ENCODE data around the gene C2orf76. TPM values are rescaled to one million over a fixed set of nuclear protein-coding genes. Genes with fewer than 3 reads are reported as not detected.

C2orf76 gene
- total RNA-seq, 1 experiment from 2014 or later, result 9.7 TPM

- Mint-ChIP-seq H3K4me1 (ENCODE audit: insufficient read depth, unreplicated experiment) (peaks cover 6% of the 10 kb centered on the region), H3K4me3 (ENCODE audit: unreplicated experiment) (no peak overlapping the region), H3K27ac (ENCODE audit: low read depth, unreplicated experiment) (no peak overlapping the region), H3K9me3 (ENCODE audit: unreplicated experiment) (peaks cover 4% of the 10 kb centered on the region), H3K36me3 (ENCODE audit: insufficient read depth, unreplicated experiment) (no peaks in the 10 kb centered on the region), H3K27me3 (ENCODE audit: insufficient read depth, unreplicated experiment) (no peaks in the 10 kb centered on the region)
- intact Hi-C loops (cut with micrococcal nuclease), result no loop called here
- no TSS peak for BruUV-seq (replicated peaks)
- ChIA-PET CTCF (no interaction called here), POLR2A (no interaction called here)
- no peak for DNase-seq (ENCODE audit: unreplicated experiment)
- TF ChIP-seq CTCF (IDR thresholded peaks at IDR 0.05; ENCODE audit: unreplicated experiment), result no peak
Measured at GRCh38 chr2:119315241-119315925, 51.3 kb downstream of the C2orf76 start.

- Mint-ChIP-seq H3K27ac (ENCODE audit: low read depth, unreplicated experiment) (no peak overlapping the region), H3K9me3 (ENCODE audit: unreplicated experiment) (peaks cover 4% of the 10 kb centered on the region), H3K4me3 (ENCODE audit: unreplicated experiment) (no peak overlapping the region), H3K36me3 (ENCODE audit: insufficient read depth, unreplicated experiment) (no peaks in the 10 kb centered on the region), H3K4me1 (ENCODE audit: insufficient read depth, unreplicated experiment) (no peaks in the 10 kb centered on the region), H3K27me3 (ENCODE audit: insufficient read depth, unreplicated experiment) (no peaks in the 10 kb centered on the region)
- intact Hi-C loops (cut with micrococcal nuclease), result no loop called here
- no TSS peak for BruUV-seq (replicated peaks)
- ChIA-PET CTCF (interaction anchor here (0.6 to 2.7 kb wide), 8 partner anchors 11 to 430 kb away, joined by 3 to 17 read pairs (median 3); no protein-coding TSS in a partner anchor), POLR2A (no interaction called here)
- TF ChIP-seq CTCF (IDR thresholded peaks at IDR 0.05; ENCODE audit: unreplicated experiment), result no peak
- DNase-seq (ENCODE audit: unreplicated experiment), result no peak
Measured at GRCh38 chr2:119311831-119312230, 54.8 kb downstream of the C2orf76 start.

- Mint-ChIP-seq H3K27me3 (ENCODE audit: insufficient read depth, unreplicated experiment) (no peaks in the 10 kb centered on the region), H3K36me3 (ENCODE audit: insufficient read depth, unreplicated experiment) (no peaks in the 10 kb centered on the region), H3K27ac (ENCODE audit: low read depth, unreplicated experiment) (no peak overlapping the region), H3K4me3 (ENCODE audit: unreplicated experiment) (no peak overlapping the region), H3K4me1 (ENCODE audit: insufficient read depth, unreplicated experiment) (no peaks in the 10 kb centered on the region), H3K9me3 (ENCODE audit: unreplicated experiment) (peaks cover 4% of the 10 kb centered on the region)
- no peak for DNase-seq (ENCODE audit: unreplicated experiment)
- ChIA-PET POLR2A (interaction anchor here (0.9 kb wide), 1 partner anchor 430 kb away, joined by 3 read pairs; no protein-coding TSS in a partner anchor), CTCF (interaction anchor here (0.5 to 2.7 kb wide), 10 partner anchors 11 to 916 kb away, joined by 3 to 17 read pairs (median 3); no protein-coding TSS in a partner anchor)
- TF ChIP-seq CTCF (IDR thresholded peaks at IDR 0.05; ENCODE audit: unreplicated experiment), result no peak
- BruUV-seq (replicated peaks), result no TSS peak
- intact Hi-C loops (cut with micrococcal nuclease), result no loop called here
Measured at GRCh38 chr2:119311371-119311770, 55.3 kb downstream of the C2orf76 start.

- intact Hi-C loops (cut with micrococcal nuclease), result loop anchor here (2.0 kb wide), 1 partner anchor 426 kb away; no protein-coding TSS in a partner anchor
- POLR2A ChIA-PET, result no interaction called here
- H3K4me1 Mint-ChIP-seq (ENCODE audit: insufficient read depth, unreplicated experiment), result no peaks in the 10 kb centered on the region
- no peak overlapping the region for H3K27ac Mint-ChIP-seq (ENCODE audit: low read depth, unreplicated experiment)
- no peaks in the 10 kb centered on the region for H3K9me3 Mint-ChIP-seq (ENCODE audit: unreplicated experiment)
- CTCF ChIA-PET, result interaction anchor here (0.5 to 2.4 kb wide), 5 partner anchors 8 to 428 kb away, joined by 3 to 15 read pairs (median 3); no protein-coding TSS in a partner anchor
- no peaks in the 10 kb centered on the region for H3K27me3 Mint-ChIP-seq (ENCODE audit: insufficient read depth, unreplicated experiment)
- no peaks in the 10 kb centered on the region for H3K36me3 Mint-ChIP-seq (ENCODE audit: insufficient read depth, unreplicated experiment)
- no peak overlapping the region for H3K4me3 Mint-ChIP-seq (ENCODE audit: unreplicated experiment)
- no TSS peak for BruUV-seq (replicated peaks)
- TF ChIP-seq CTCF (IDR thresholded peaks at IDR 0.05; ENCODE audit: unreplicated experiment), result no peak
- DNase-seq (ENCODE audit: unreplicated experiment), result no peak
Measured at GRCh38 chr2:119308793-119309330, 57.8 kb downstream of the C2orf76 start.
